Activated CD8-positive, alpha-beta T cell treated with anti-CD3 and anti-CD28 coated beads for 36 hours (primary cell): ENCODE results near the gene CCDC12. TPM values are rescaled to one million over a fixed set of nuclear protein-coding genes. Genes with fewer than 3 reads are reported as not detected.

Experiments
- ATAC-seq: fragments of 200-7000 bp; cut with Tn5 transposase; one replicate; pipeline ENCODE4 v1.10.0; 2021; ENCODE audit warnings: mild to moderate bottlenecking, moderate library complexity
- CTCF ChIA-PET: fragments of 350-600 bp; sonication (Branson Sonifier 250); formaldehyde crosslinking; loops from one replicate; lab custom pipeline; 2021; ENCODE audit warnings: antibody characterized with exemption; lab: Charles Lee
- POLR2A ChIA-PET: fragments of 350-600 bp; sonication (Branson Sonifier 250); formaldehyde crosslinking; loops from one replicate; lab custom pipeline; 2021; ENCODE audit warnings: antibody characterized with exemption; lab: Charles Lee
- DNase-seq: peaks from one replicate; pipeline ENCODE4 v3.0.0-alpha.2; 2020
- H3K27ac Mint-ChIP-seq: one replicate; pipeline ENCODE4 v1.8.0; 2021; ENCODE audit warnings: mild to moderate bottlenecking, mixed read lengths
- H3K27me3 Mint-ChIP-seq: one replicate; pipeline ENCODE4 v1.8.0; 2021; ENCODE audit warnings: mixed read lengths
- H3K36me3 Mint-ChIP-seq: one replicate; pipeline ENCODE4 v1.8.0; 2021; ENCODE audit warnings: low read depth, mixed read lengths
- H3K4me1 Mint-ChIP-seq: one replicate; pipeline ENCODE4 v1.8.0; 2021; ENCODE audit warnings: low read depth, mixed read lengths
- H3K4me3 Mint-ChIP-seq: one replicate; pipeline ENCODE4 v1.8.0; 2021; ENCODE audit warnings: mild to moderate bottlenecking, moderate library complexity, mixed read lengths
- H3K9me3 Mint-ChIP-seq: one replicate; pipeline ENCODE4 v1.8.0; 2021; ENCODE audit warnings: mixed read lengths
- intact Hi-C: fragments of 100-400 bp; cut with micrococcal nuclease; formaldehyde crosslinking; loops from one replicate; pipeline ENCODE4 v1.10.0; 2022
- total RNA-seq, 2 experiments: library from RNA; stranded (reverse); gene quantifications; one replicate each; pipeline ENCODE4 v1.2.3, GENCODE V29; 2021
- TF ChIP-seq, protein P1 (sequence below): fragments of 200-600 bp; IDR thresholded peaks from one replicate; pipeline ENCODE4 v1.8.0; 2022; ENCODE audit warnings: antibody characterized with exemption, mild to moderate bottlenecking

Gene CCDC12
- total RNA-seq, 2 experiments from 2014 or later, result 51.2 to 51.6 TPM

DNA sequence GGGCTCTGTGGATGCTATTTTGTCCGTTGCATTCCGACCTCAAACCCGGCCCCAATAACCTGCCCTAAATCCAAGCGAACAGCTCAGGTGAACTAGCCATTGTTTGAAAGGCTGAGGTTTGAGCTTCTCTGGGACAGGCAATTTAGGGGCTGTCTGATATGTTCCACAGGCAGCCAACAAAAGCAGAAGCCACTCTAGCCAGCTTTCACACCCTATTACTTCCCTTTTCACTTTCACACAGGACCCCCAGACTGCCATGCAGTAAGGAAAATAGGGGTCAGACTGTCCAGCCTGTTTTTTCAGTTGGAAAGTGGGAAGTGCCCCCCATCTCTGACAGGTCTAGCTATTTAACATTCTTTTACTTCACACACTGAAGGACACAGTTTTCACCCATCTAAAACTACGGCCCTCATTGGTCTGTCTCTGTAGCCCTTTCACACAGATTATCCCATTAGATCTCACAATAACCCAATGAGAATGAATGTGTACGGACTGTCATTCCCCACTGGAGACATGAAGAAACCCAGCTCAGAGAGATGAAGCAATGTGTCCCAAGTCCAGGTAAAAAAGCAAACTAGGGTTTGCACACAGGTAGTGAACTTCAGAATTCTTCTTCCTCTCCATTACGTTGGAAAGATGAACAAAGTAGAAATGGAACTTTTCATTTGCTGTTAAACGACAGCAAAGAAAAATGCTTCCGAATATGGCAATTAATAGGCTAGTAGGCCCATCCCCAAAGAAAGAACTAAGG lies 1.9 kb downstream of the CCDC12 start:
- DNase-seq (no peak), ATAC-seq (no peak)
- TF ChIP-seq, protein P1, sequence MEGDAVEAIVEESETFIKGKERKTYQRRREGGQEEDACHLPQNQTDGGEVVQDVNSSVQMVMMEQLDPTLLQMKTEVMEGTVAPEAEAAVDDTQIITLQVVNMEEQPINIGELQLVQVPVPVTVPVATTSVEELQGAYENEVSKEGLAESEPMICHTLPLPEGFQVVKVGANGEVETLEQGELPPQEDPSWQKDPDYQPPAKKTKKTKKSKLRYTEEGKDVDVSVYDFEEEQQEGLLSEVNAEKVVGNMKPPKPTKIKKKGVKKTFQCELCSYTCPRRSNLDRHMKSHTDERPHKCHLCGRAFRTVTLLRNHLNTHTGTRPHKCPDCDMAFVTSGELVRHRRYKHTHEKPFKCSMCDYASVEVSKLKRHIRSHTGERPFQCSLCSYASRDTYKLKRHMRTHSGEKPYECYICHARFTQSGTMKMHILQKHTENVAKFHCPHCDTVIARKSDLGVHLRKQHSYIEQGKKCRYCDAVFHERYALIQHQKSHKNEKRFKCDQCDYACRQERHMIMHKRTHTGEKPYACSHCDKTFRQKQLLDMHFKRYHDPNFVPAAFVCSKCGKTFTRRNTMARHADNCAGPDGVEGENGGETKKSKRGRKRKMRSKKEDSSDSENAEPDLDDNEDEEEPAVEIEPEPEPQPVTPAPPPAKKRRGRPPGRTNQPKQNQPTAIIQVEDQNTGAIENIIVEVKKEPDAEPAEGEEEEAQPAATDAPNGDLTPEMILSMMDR, result no peak
- CTCF ChIA-PET, result no interaction called here
- H3K9me3 Mint-ChIP-seq, result no peaks in the 10 kb centered on the region
- H3K36me3 Mint-ChIP-seq, result peaks cover 46% of the 10 kb centered on the region
- no peaks in the 10 kb centered on the region for H3K27me3 Mint-ChIP-seq
- H3K27ac Mint-ChIP-seq, result peak overlapping the region; percentile 79
- intact Hi-C loops, result no loop called here
- peaks cover 69% of the 10 kb centered on the region for H3K4me1 Mint-ChIP-seq
- POLR2A ChIA-PET, result interaction anchor here (0.9 to 1.6 kb wide), 5 partner anchors 9 to 27 kb away, joined by 3 to 8 read pairs (median 7); no protein-coding TSS in a partner anchor
- H3K4me3 Mint-ChIP-seq, result peak overlapping the region; percentile 90

DNA sequence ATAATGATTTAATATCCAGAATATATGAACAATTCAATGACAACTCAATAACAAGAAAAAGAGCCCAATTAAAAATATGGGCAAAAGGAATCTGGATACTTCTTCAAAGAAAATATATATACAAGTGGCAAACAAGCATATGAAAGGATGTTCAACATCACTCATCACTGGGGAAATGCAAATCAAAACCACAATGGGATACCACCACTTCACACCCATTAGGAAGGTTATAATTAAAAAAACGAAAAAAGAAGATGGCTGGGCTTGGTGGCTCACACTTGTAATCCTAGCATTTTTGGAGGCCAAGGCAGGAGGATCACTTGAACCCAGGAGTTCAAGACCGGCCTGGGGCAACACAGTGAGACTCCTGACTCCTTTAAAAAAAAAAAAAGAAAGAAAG lies 4.1 kb downstream of the CCDC12 start:
- peak; percentile 31 for DNase-seq
- peaks cover 77% of the 10 kb centered on the region for H3K4me1 Mint-ChIP-seq
- CTCF ChIA-PET, result no interaction called here
- H3K9me3 Mint-ChIP-seq, result no peaks in the 10 kb centered on the region
- H3K27ac Mint-ChIP-seq, result peak overlapping the region; percentile 68
- peak overlapping the region; percentile 42 for H3K4me3 Mint-ChIP-seq
- POLR2A ChIA-PET, result no interaction called here
- no peaks in the 10 kb centered on the region for H3K27me3 Mint-ChIP-seq
- peaks cover 47% of the 10 kb centered on the region for H3K36me3 Mint-ChIP-seq
- TF ChIP-seq, protein P1, result no peak
- ATAC-seq, result no peak
- intact Hi-C loops, result no loop called here

DNA sequence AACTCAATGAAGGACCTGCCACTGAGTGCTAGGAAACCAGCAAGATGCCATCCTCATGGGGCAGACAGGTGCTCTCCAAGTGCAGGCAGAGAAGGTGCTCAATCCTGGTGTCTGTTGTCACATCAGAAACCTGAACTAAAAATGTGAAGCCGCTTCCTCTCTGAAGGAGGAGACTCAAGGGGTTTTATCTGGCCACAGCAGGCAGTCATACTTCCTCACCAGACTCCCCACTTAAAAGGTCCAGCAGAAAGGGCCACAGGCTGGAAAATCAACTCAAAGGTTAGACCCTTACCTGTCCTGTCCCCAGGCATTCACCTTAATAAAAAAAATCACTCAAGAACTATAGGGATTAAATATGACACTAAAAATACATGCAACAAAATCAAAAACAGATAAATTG lies 4.8 kb downstream of the CCDC12 start:
- peak overlapping the region; percentile 42 for H3K4me3 Mint-ChIP-seq
- ChIA-PET CTCF (no interaction called here), POLR2A (no interaction called here)
- TF ChIP-seq, protein P1, result no peak
- H3K27ac Mint-ChIP-seq, result peak overlapping the region; percentile 84
- H3K9me3 Mint-ChIP-seq, result no peaks in the 10 kb centered on the region
- H3K4me1 Mint-ChIP-seq, result peaks cover 80% of the 10 kb centered on the region
- H3K36me3 Mint-ChIP-seq, result peaks cover 53% of the 10 kb centered on the region
- ATAC-seq (no peak), DNase-seq (no peak)
- H3K27me3 Mint-ChIP-seq, result no peaks in the 10 kb centered on the region
- intact Hi-C loops, result no loop called here

DNA sequence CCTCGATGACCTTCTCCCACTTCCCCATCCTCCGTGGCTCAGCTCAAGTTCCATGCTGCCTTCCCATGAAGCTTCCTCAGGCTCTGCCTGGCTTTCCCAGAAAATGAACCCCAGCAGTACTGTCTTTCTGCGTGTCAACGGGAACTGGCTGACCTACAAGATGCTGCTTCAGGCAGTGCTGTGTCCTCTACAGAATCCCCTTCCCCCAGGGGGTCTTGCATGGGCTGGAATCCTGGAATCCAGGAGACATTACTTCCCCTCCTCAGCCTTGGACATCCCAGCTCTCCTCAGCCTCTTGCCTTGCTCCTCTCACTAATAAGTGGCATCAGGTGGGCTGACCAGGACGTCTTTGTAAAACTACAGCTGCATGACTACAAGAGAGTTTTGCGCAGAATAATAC lies 5.4 kb downstream of the CCDC12 start:
- Mint-ChIP-seq H3K27me3 (no peaks in the 10 kb centered on the region), H3K36me3 (peaks cover 51% of the 10 kb centered on the region), H3K4me1 (peaks cover 84% of the 10 kb centered on the region), H3K27ac (peak overlapping the region; percentile 84), H3K4me3 (peak overlapping the region; percentile 42), H3K9me3 (no peaks in the 10 kb centered on the region)
- ChIA-PET POLR2A (interaction anchor here (3.6 to 7.3 kb wide), 2 partner anchors 9 to 17 kb away, joined by 11 to 40 read pairs; partner anchors contain the start of gene NBEAL2), CTCF (no interaction called here)
- intact Hi-C loops, result no loop called here
- DNase-seq (no peak), ATAC-seq (no peak)
- TF ChIP-seq, protein P1, result no peak

DNA sequence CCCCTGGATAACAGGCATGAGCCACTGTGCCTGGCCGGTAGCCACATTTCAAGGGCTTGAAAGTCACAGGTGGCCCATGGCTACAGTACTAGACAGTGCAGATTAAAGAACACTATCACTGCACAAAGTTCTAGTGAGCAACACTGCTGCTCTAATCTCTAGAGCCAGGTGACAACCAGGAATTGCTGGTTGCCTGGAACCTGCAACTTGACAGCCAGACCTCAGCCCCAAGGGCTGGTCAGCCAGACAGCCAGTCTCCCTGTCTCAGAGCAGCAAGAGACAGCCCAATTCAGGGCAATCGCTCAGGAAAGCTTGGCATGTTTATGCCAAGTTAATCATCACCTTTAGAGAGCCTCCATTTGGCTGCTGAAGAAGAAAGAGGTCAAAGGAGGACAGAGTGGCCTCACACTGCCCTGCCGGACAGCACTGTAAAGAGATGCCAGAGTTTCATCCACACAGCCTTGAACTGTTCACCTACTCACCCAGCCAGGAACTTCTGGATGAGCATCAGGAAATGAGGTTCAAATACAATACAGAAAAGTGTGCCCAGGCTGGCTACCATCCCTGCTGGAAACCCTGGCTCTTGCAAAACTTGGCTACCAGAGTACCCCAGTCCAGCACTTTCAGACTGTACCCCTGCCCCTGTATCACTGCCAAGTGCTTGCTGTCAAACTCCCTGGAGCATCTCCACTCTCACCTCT lies 6.0 kb downstream of the CCDC12 start:
- TF ChIP-seq, protein P1, result no peak
- ChIA-PET POLR2A (interaction anchor here (1.6 to 7.3 kb wide), 3 partner anchors 9 to 17 kb away, joined by 8 to 40 read pairs (median 11); partner anchors contain the start of gene NBEAL2), CTCF (no interaction called here)
- no peaks in the 10 kb centered on the region for H3K9me3 Mint-ChIP-seq
- H3K4me1 Mint-ChIP-seq, result peaks cover 88% of the 10 kb centered on the region
- intact Hi-C loops, result no loop called here
- H3K36me3 Mint-ChIP-seq, result peaks cover 53% of the 10 kb centered on the region
- peak overlapping the region; percentile 84 for H3K27ac Mint-ChIP-seq
- DNase-seq, result no peak
- ATAC-seq, result no peak
- no peak overlapping the region for H3K4me3 Mint-ChIP-seq
- H3K27me3 Mint-ChIP-seq, result no peaks in the 10 kb centered on the region
